Measurements from ENCODE around the gene STXBP3.
A peak's percentile ranks its signal among the peaks of the same experiment; 100 is the strongest.
"Not testable (repeated sequence)": the region's sequence is repeated elsewhere in the genome, so short reads cannot be mapped to it uniquely, and the experiment has no call there.

The STXBP3 gene

GRCh38 chr1:108746382-108747170 lies at the start of gene STXBP3:
Gene STXBP3 (plus strand): TSS chr1:108746674. CDS start chr1:108746738, 64 bp downstream.
- DNase-seq = peak; percentile 99

DNA sequence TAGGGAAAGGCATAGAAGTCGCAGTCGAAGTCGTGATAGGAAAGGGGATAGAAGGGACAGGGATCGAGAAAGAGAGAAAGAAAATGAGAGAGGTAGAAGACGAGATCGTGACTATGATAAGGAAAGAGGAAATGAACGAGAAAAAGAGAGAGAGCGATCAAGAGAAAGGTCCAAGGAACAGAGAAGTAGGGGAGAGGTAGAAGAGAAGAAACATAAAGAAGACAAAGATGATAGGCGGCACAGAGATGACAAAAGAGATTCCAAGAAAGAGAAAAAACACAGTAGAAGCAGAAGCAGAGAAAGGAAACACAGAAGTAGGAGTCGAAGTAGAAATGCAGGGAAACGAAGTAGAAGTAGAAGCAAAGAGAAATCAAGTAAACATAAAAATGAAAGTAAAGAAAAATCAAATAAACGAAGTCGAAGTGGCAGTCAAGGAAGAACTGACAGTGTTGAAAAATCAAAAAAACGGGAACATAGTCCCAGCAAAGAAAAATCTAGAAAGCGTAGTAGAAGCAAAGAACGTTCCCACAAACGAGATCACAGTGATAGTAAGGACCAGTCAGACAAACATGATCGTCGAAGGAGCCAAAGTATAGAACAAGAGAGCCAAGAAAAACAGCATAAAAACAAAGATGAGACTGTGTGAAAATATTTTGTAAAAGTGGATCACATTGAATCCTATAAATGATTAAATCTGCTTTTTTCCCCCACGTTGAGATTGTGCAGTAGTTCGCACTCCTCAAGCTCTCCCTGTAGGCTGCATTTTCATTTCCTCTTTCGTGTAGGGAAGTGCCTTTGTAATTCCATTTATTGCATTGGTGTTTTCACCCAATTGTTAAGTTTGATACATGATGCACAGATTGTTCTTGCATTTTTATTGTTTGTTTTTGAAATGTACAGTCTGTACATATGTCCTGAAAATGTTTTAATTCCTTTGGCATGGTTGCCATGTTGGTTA lies 46.8 kb upstream of the STXBP3 start:
- no peak for DNase-seq

- DNase-seq = no peak
These were observed 45.2 kb upstream of the STXBP3 start for GRCh38 chr1:108701176-108701849.

DNA sequence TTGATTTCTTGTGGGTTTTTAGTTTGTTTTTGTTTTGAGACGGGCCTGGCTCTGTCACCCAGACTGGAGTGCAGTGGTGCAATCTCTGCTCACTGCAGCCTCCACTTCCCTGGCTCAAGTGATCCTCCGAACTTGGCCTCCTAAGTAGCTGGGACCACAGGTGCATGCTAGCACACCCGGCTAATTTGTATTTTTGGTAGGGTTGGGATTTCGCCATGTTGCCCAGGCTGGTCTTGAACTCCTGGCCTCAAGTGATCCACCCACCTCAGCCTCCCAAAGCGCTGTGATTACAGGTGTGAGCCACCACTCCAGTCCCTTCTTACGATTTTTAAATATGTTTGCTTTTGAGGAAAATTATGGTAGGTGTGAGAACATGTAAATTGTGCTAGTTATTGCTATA lies 44.4 kb upstream of the STXBP3 start:
- DNase-seq = not testable (repeated sequence)

DNA sequence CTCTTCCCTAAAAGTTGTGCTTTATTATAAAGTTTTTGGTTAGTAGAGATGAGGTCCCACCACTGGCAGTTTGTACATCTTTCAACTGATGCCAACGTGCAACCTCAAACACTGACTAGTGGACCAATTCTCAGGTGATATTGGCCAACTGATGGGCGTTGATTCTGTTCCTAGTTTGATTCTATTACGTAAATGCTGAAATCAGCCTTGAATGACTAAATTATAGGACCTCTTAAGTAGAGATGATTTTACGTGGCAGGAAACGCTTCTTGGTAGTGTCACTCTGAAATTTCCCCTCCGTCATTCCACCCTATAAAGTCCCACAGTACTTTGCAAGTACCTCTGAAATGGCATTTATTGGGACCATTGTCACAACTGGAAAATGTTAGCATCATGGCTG lies 42.5 kb upstream of the STXBP3 start:
- DNase-seq = peak; percentile 60

GRCh38 chr1:108704496-108704895 lies 42.0 kb upstream of the STXBP3 start:
- DNase-seq = no peak

- no peak for DNase-seq
These were observed 39.8 kb upstream of the STXBP3 start for GRCh38 chr1:108706643-108707042.

- DNase-seq = peak; percentile 79
These were observed 37.5 kb upstream of the STXBP3 start for GRCh38 chr1:108708691-108709660.

DNA sequence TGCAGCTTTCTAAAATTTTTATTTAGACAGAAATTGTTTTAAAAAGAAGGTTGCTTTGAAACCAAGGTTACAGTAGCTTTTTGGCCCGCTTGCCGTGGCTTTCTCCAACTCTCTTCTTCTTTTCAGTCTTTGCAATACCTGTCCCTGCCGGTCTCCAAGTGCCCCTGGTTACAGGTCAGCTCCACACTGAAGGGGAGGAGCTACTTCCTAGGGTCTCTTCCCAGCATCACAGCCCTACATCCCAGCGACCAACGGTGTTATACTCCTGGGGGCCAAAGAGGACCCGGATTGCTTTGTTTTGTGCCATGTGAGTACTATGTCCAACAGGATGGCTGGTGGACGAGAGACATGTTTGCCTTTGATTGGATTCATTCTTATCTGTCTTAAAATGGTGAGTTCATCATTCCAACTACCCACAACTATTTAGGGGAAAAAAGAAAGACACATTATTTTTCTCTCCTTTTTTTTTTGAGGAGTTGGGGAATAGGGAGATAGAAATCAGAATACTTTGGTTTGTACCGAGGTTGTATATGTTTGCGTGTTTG lies 33.8 kb upstream of the STXBP3 start, which contains the start of gene FNDC7:
Gene FNDC7, plus strand, starts transcription at position 303 of the 545 bp plus-strand sequence. Its CDS starts 26 bp downstream, at position 329.
- no peak for DNase-seq

- no peak for DNase-seq
These were observed 30.5 kb upstream of the STXBP3 start for GRCh38 chr1:108715932-108716331.

DNA sequence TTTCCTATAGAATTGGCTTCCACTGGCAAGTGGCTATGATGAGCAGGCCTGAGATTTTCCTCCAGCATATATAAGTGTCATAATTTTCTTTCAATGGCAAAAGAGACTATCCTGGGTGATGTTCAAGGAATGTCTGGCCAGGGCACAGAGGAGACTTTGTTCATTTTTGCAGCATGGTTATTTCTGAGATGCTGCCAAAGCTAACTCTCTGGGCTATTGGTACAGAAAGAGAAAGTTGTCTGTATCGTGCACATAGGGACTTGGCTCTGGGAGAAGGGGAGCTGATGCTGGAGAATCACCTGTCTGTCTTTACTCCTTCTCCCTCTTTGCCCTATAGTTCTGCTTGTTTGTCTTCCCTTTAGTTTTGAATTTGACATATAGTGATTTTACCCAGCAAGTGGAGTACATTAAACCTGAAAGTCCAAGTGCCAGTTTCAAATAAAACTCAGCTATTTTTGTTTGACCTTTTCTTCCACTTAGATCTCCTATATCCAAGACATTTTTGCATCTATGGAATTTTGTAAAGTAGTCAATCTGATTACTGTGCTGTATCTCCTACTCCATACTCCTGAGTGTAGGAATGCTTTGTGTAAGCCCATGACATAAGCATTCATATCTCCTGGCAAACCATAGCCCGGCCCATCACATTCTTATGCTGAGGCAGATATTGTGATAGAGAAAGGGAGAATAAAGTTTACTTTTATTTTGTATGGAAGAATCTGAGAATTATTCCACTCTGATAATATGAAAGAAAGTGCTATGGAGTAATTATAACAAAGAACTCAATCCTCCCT lies 29.8 kb upstream of the STXBP3 start:
- no peak for DNase-seq

DNA sequence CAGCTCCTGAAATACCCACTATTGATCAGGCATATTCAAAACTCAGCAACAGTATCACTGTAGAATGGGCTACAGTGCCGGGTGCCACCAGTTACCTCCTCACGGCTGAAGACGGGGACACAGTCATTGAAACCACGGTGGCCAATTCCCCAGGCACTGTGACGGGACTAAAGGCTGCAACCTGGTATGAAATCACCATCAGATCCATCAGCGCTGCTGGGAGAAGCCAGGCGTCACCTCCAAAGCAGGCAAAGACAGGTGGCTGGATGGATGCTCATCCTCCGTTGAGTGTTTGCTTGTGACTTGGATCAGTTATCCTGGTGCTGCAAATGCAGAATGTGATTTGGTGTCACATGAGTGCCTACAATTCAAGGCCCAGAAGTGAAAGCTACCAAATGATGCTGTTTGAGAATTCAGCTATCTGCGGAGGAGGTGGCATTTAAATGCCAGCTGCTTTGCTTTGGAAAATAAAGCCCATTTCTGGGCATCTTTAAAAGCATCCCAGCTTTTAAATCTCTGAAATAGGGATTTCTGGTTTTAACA lies 28.6 kb upstream of the STXBP3 start:
- DNase-seq = no peak

DNA sequence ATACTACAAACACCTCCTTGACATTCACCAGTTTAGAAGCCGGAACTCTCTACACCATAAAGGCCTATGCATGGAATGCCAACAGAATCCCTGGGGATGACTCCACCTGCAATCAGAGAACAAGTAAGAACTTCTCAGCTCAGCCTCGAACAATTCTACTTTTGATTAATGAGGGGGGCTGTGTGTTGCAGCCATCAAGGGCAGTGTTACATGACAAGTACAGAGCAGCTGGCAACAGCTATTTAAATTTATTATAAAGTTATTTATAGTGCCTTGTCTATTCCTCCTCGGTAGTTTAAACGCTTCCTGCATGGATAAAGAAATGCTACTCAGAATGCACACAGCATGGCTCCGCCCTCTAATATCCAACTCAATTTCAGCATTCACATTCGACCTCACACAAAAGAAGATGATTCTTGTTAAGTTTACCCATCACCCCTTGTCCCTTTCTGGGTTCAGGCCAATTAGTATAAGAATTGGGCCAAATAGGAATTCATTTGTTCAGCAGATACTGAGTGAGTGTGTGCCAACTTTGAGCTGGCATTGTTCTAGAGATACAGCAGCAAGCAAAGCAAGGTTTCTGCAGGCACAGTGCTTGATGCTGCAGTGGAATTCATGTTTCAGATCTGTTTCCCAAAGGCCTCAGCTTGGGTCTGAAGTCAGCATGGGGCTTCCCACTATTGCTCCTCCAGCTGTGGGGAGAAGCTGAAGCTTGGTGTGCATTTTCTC lies 27.4 kb upstream of the STXBP3 start:
- no peak for DNase-seq

DNA sequence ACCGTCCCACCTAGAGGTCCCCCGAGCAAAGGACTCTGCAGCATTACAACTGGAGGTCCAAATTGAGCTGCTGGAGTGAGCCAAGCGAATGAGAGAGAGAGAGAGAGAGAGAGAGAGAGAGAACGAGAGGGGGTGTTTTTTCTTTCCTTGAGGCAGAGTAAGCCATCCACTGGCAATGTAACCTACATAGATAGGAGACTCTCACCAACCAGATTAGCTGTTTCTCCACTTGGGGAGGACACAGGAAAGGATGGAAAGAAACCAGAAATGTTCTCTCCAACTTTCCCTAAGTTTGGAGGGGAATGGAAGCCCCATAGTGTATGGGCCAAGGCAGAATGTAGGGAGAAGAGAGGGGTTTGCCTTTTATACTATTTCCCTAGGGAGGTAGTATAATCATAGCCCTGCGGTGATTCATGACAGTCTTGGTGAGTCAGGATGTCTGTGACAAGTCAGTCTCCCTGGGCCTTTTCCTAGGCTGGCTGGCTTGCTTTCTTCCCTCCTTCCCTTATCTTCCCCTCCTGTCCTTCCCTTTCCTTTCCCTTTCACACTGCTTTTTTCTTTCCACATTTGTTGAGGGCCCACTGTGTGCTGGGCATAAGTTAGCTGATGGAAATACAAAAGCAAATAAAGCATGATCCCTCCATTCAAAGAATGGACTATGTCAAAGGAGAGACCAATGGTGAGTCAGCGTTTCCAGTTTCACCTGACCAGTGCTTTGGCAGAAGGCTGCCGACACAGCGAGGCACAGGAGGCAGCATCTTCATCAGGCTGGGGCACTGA lies 26.6 kb upstream of the STXBP3 start:
- DNase-seq = no peak

DNA sequence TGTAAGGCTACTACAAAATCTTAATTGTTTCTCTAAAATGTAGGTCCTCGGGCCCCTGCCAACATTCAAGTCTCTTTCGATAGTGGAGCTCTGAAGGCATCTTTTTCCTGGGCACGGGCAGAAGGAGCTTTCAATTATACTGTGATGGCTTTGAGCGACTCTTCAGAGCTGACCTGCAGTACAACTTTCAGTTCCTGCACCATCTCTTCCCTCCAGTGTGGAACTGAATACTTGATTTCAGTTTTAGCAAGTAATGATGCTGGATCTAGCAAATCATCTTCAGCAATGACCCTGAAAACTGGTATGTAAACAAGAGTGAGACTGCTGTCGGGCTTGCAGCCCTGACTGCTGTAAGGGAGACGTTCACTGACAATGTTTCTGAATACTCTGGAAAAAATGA lies 24.2 kb upstream of the STXBP3 start:
- no peak for DNase-seq

- DNase-seq = no peak
These were observed 20.6 kb upstream of the STXBP3 start for GRCh38 chr1:108725906-108726305.

GRCh38 chr1:108728327-108728923 lies 18.0 kb upstream of the STXBP3 start:
- no peak for DNase-seq

- DNase-seq = no peak
These were observed 17.0 kb upstream of the STXBP3 start for GRCh38 chr1:108729481-108729880.

Measured in CD4-positive, alpha-beta T cell treated with Interleukin-12 subunit alpha and Interleukin-12 subunit beta, for 1 hour (primary cell).